Liver (tissue), 9 donors: ENCODE data around the gene KLHL34. TPM values are rescaled to one million over a fixed set of nuclear protein-coding genes. Genes with fewer than 3 reads are reported as not detected.

Experiments
- DNase-seq: peaks from one replicate; pipeline ENCODE4 v3.0.0-alpha.2; 2017; ENCODE audit warnings: low spot score
- H3K27ac ChIP-seq, 2 donors: one replicate each; pipeline ENCODE4 v1.7.0; 2013; ENCODE audit warnings: inconsistent platforms in 2 of 2, low read length in 2 of 2, control low read depth in 1 of 2, low read depth in 1 of 2, mild to moderate bottlenecking in 1 of 2
- H3K27me3 ChIP-seq, 4 donors: one replicate each; pipeline versions ENCODE4 v1.6.1 to v1.7.0; 2013; ENCODE audit warnings: low read length in 3 of 4, inconsistent platforms in 1 of 4, mild to moderate bottlenecking in 1 of 4, moderate library complexity in 1 of 4; ENCODE audit not compliant: control insufficient read depth in 4 of 4, insufficient read depth in 4 of 4
- H3K36me3 ChIP-seq, 4 donors: one replicate each; pipeline versions ENCODE4 v1.6.1 to v1.7.0; 2013; ENCODE audit warnings: low read length in 3 of 4, mild to moderate bottlenecking in 3 of 4, low read depth in 1 of 4, moderate library complexity in 1 of 4; ENCODE audit not compliant: control insufficient read depth in 4 of 4, insufficient read depth in 3 of 4
- H3K4me1 ChIP-seq, 4 donors: one replicate each; pipeline versions ENCODE4 v1.6.1 to v1.7.0; 2013; ENCODE audit warnings: low read length in 3 of 4, mild to moderate bottlenecking in 3 of 4, moderate library complexity in 1 of 4; ENCODE audit not compliant: control insufficient read depth in 4 of 4, insufficient read depth in 4 of 4
- H3K4me3 ChIP-seq, 3 donors: one replicate each; pipeline versions ENCODE4 v1.6.1 to v1.7.0; 2013; ENCODE audit warnings: low read length in 3 of 3, control low read depth in 1 of 3, low read depth in 1 of 3, mild to moderate bottlenecking in 1 of 3
- H3K9ac ChIP-seq, 2 donors: one replicate each; pipeline ENCODE4 v1.7.0; 2013; ENCODE audit warnings: low read length in 2 of 2, mild to moderate bottlenecking in 2 of 2, moderate library complexity in 2 of 2, control low read depth in 1 of 2, low read depth in 1 of 2
- H3K9me3 ChIP-seq, 4 donors: one replicate each; pipeline versions ENCODE4 v1.6.1 to v1.7.0; 2013; ENCODE audit warnings: low read length in 3 of 4; ENCODE audit not compliant: control insufficient read depth in 4 of 4
- ATF3 ChIP-seq: IDR thresholded peaks from 2 replicates; pipeline ENCODE4 v1.6.1; 2016; ENCODE audit warnings: antibody characterized with exemption
- CTCF ChIP-seq: fragments of 150-350 bp; IDR thresholded peaks from 2 replicates; pipeline ENCODE4 v1.5.1; 2017; ENCODE audit warnings: improper control_type of control experiment, low read depth, low read length; ENCODE audit not compliant: missing input control
- EGR1 ChIP-seq, 2 donors: IDR thresholded peaks; 2 replicates each; pipeline ENCODE4 v1.6.1; 2016 to 2018; ENCODE audit warnings: antibody characterized with exemption in 2 of 2, low read depth in 2 of 2
- FOXA1 ChIP-seq: IDR thresholded peaks from 2 replicates; pipeline ENCODE4 v1.6.1; 2016; ENCODE audit warnings: antibody characterized with exemption
- FOXA2 ChIP-seq: IDR thresholded peaks from 2 replicates; pipeline ENCODE4 v1.6.1; 2016; ENCODE audit warnings: antibody characterized with exemption
- GABPA ChIP-seq, 2 donors: IDR thresholded peaks in 1 of 2; conservative IDR thresholded peaks in 1 of 2; 2 replicates each; pipeline ENCODE4 v1.6.1; 2016; ENCODE audit warnings: antibody characterized with exemption in 2 of 2, mild to moderate bottlenecking in 1 of 2, moderate library complexity in 1 of 2
- HNF4A ChIP-seq, 2 donors: conservative IDR thresholded peaks; 2 replicates each; pipeline ENCODE4 v1.6.1; 2016; ENCODE audit warnings: antibody characterized with exemption in 2 of 2, mild to moderate bottlenecking in 2 of 2
- HNF4G ChIP-seq: IDR thresholded peaks from 2 replicates; pipeline ENCODE4 v1.6.1; 2016; ENCODE audit warnings: antibody characterized with exemption
- JUND ChIP-seq, 2 donors: IDR thresholded peaks; 2 replicates each; pipeline ENCODE4 v1.6.1; 2016; ENCODE audit warnings: antibody characterized with exemption in 2 of 2
- MAX ChIP-seq: IDR thresholded peaks from 2 replicates; pipeline ENCODE4 v1.6.1; 2016; ENCODE audit warnings: antibody characterized with exemption
- NR2F2 ChIP-seq: IDR thresholded peaks from 2 replicates; pipeline ENCODE4 v1.6.1; 2016; ENCODE audit warnings: antibody characterized with exemption
- RAD21 ChIP-seq, 2 donors: IDR thresholded peaks; 2 replicates each; pipeline ENCODE4 v1.6.1; 2016; ENCODE audit warnings: antibody characterized with exemption in 2 of 2, mild to moderate bottlenecking in 2 of 2
- REST ChIP-seq: IDR thresholded peaks from 2 replicates; pipeline ENCODE4 v1.6.1; 2016; ENCODE audit warnings: antibody characterized with exemption, mild to moderate bottlenecking
- RXRA ChIP-seq, 2 donors: IDR thresholded peaks; 2 replicates each; pipeline ENCODE4 v1.6.1; 2017 to 2018; ENCODE audit warnings: antibody characterized with exemption in 2 of 2, mild to moderate bottlenecking in 1 of 2
- SP1 ChIP-seq: IDR thresholded peaks from 2 replicates; pipeline ENCODE4 v1.6.1; 2018; ENCODE audit warnings: antibody characterized with exemption, mild to moderate bottlenecking
- TAF1 ChIP-seq: conservative IDR thresholded peaks from 2 replicates; pipeline ENCODE4 v1.6.1; 2016; ENCODE audit warnings: antibody characterized with exemption, mild to moderate bottlenecking
- YY1 ChIP-seq: IDR thresholded peaks from 2 replicates; pipeline ENCODE4 v1.6.1; 2016; ENCODE audit warnings: antibody characterized with exemption, mild to moderate bottlenecking
- ZBTB33 ChIP-seq: IDR thresholded peaks from 2 replicates; pipeline ENCODE4 v1.6.1; 2016; ENCODE audit warnings: antibody characterized with exemption
- WGBS: extraction: QIAGEN DNeasy Blood & Tissue Kit; methylation state at CpG from one replicate; pipeline ENCODE4 v1.1.7; 2013; 5-methylcytosine and 5-hydroxymethylcytosine counted together
- polyA plus RNA-seq, 2 donors: library from polyadenylated mRNA; stranded (reverse) in 1 of 2; unstranded in 1 of 2; fragments of 200-250 nt in 1 of 2; fragments of >200 nt in 1 of 2; fragmentation: Nextera tagmentation in 1 of 2; extraction: Ambion mirVana in 1 of 2; gene quantifications; one replicate each; pipeline versions ENCODE4 v1.2.1 to v1.2.3, GENCODE V29; 2013 to 2015
- total RNA-seq, 2 donors: library from RNA; depleted of rRNA; stranded (reverse); fragments of >200 nt; gene quantifications; one replicate each; pipeline ENCODE4 v1.2.3, GENCODE V29; 2014
- donor health status: healthy.
- donor health status: healthy.
- donor health status: healthy.
- donor health status: healthy.
- donor health status: healthy.

The KLHL34 gene
- total and polyA plus RNA-seq, 4 donors = 0.02 to 0.14 (median 0.04) TPM; not detected in 1

GRCh38 chrX:21702725-21703124, 44.6 kb upstream of the KLHL34 start:
- peaks cover 0 to 2% (median 0%) of the 10 kb centered on the region in 4 donors for H3K9me3 ChIP-seq
- no peak overlapping the region for H3K9ac ChIP-seq
- H3K27me3 ChIP-seq = no peaks in the 10 kb centered on the region
- no peak overlapping the region for H3K4me3 ChIP-seq
- DNase-seq = no peak
- no peak for TF ChIP-seq FOXA1
- no peak for TF ChIP-seq JUND (IDR thresholded peaks at IDR 0.05)
- TF ChIP-seq RAD21 (IDR thresholded peaks at IDR 0.05) = no peak
- no peak for TF ChIP-seq TAF1
- TF ChIP-seq YY1 = no peak
- WGBS = 65% methylated on average over 4 of the region's 4 CpGs
- no peaks in the 10 kb centered on the region for H3K36me3 ChIP-seq
- H3K27ac ChIP-seq = no peak overlapping the region
- H3K4me1 ChIP-seq = peaks cover 0 to 11% (median 6%) of the 10 kb centered on the region in 4 donors

- H3K27ac ChIP-seq = peak overlapping the region in 1 of 2 donors; percentile 5
- no peaks in the 10 kb centered on the region for H3K36me3 ChIP-seq
- WGBS = 27% methylated on average over 3 of the region's 3 CpGs
- DNase-seq = no peak
- peaks cover 0 to 11% (median 6%) of the 10 kb centered on the region in 4 donors for H3K4me1 ChIP-seq
- no peak overlapping the region for H3K9ac ChIP-seq
- peak in 1 of 2 donors; percentile 21 for TF ChIP-seq EGR1 (IDR thresholded peaks at IDR 0.05; ENCODE audit: low read depth in 2 of 2)
- peak; percentile 70 for TF ChIP-seq ATF3
- TF ChIP-seq SP1 = no peak
- peak; percentile 47 to 70 for TF ChIP-seq RXRA (IDR thresholded peaks at IDR 0.05)
- TF ChIP-seq YY1 = no peak
- TF ChIP-seq NR2F2 = no peak
- no peak for TF ChIP-seq CTCF
- TF ChIP-seq MAX = peak; percentile 52
- peak; percentile 94 for TF ChIP-seq FOXA1
- no peak for TF ChIP-seq REST
- peak; percentile 49 for TF ChIP-seq ZBTB33
- TF ChIP-seq TAF1 = no peak
- TF ChIP-seq HNF4A (conservative IDR thresholded peaks at IDR 0.05) = peak; percentile 34 to 69
- TF ChIP-seq HNF4G = no peak
- peak in 1 of 2 donors; percentile 22 for TF ChIP-seq RAD21 (IDR thresholded peaks at IDR 0.05)
- peak; percentile 87 to 94 for TF ChIP-seq JUND (IDR thresholded peaks at IDR 0.05)
- TF ChIP-seq FOXA2 = peak; percentile 98
- no peak for TF ChIP-seq GABPA (IDR thresholded peaks at IDR 0.05 in 1 of 2, conservative IDR thresholded peaks at IDR 0.05 in 1 of 2)
- no peaks in the 10 kb centered on the region for H3K27me3 ChIP-seq
- no peaks in the 10 kb centered on the region for H3K9me3 ChIP-seq
- no peak overlapping the region for H3K4me3 ChIP-seq
These were observed 42.8 kb upstream of the KLHL34 start for GRCh38 chrX:21700967-21701366.
